Stimulated activated CD8-positive, alpha-beta memory T cell treated with anti-CD3 and anti-CD28 coated beads, Interleukin-4, amount 100 ng/mL, for 4 hours (primary cell): ENCODE measurements around the gene CYYR1.

Experiments used
- DNase-seq, 2 donors: peaks; one replicate each; pipeline ENCODE4 v3.0.0-alpha.2; 2020; ENCODE audit warnings: low read depth in 2 of 2, low spot score in 1 of 2

CYYR1 gene

DNA sequence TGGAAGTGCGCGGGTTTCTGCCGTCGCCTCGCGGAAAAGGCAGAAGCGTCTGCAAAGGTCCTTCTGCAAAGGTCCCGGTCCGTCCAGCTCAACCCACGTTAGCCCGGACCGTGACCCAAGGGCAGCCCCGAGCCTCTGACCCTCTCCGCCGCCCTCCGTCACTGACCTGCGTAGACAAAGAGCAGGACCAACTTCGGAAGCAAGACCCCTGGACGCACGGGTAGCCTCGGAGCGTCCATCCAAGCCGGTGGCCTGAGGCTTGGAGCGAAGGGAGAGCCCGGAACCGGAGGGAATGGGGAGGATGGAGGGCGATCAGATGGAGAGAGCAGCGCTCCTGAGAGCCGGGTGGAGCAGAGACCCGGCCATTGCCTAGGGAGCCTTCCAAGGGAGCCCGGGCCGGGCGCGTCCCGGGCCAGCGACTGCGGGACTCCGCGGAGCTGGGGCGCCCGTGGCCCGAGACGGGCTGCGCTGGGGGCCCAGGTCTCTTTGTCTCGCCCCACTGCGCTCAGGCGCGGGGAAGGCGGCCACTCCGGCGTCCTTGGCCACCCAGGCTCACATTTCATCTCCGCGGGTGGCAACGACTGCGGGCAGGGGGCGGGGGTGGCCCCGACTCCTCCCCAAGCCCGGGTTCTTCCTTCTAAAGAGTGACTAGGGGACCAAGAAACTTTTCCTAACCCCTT, at the start of gene CYYR1:
Gene CYYR1 (minus strand): TSS at position 585 of the 680 bp plus-strand sequence. CDS start 346 bp downstream, at position 239.
- DNase-seq, result no peak

GRCh38 chr21:26617176-26617575, 44.1 kb upstream of the CYYR1 start:
- DNase-seq, result no peak

GRCh38 chr21:26614251-26614650, 41.2 kb upstream of the CYYR1 start:
- DNase-seq, result no peak

- no peak for DNase-seq
Measured at GRCh38 chr21:26599261-26599660, 26.2 kb upstream of the CYYR1 start.

- no peak for DNase-seq
Measured at GRCh38 chr21:26597981-26598380, 24.9 kb upstream of the CYYR1 start.

DNA sequence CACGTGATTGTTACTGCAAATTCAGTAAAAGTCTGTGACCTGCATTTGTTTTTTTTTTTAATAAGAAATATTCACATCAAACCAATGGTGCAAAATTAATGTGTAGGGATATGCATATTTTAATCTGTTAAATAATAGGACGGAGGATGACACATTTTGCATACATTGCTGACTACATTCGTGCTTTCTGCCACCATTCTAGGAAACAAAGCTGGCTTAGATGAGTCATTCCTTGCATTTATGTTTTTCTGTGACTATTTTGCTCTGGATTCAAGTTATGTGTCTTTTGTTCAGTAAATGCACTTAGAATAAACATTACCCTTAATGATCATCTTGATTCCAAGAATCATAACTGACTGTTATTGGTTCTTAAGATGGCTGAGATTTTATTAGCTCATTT, 23.9 kb upstream of the CYYR1 start:
- no peak for DNase-seq

DNA sequence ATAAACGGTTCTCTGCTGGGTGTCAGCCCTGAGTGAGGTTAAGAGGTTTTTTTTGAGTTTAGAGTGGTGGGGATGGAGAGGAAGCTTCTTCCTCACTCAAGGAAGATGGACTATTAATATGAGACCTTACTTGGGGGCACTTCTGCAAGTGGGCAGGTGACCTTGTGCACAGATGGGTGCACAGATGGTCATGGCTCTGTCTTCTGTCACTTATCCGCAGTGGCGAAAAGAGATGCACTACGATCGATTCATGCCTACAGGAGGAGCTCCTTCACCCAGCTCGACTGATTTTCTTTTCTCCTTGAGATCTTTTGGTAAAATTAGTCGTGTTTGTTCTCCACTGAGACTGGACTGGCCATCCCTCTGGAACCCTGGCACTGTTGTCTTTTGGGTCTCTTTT, 22.9 kb upstream of the CYYR1 start:
- no peak for DNase-seq

- DNase-seq, result no peak
Measured at GRCh38 chr21:26593800-26594199, 20.7 kb upstream of the CYYR1 start.

DNA sequence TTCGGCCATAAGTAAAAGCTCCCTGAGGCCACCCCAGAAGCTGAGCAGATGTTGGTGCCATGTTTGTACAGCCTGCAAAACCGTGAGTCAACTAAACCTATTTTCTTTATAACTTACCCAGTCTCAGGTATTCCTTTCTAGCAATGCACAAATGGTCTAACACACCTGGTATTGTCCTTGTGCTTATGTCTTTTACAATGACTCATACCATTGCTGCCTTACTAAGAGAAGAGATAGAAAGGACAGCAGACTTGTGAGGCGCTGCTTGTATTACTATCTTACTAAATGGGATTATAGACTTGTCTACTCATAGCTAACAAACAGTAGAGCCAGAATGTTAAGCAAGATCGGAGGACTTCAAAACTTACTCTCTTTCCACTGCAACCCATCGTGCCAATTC, 18.5 kb upstream of the CYYR1 start:
- DNase-seq, result no peak

DNA sequence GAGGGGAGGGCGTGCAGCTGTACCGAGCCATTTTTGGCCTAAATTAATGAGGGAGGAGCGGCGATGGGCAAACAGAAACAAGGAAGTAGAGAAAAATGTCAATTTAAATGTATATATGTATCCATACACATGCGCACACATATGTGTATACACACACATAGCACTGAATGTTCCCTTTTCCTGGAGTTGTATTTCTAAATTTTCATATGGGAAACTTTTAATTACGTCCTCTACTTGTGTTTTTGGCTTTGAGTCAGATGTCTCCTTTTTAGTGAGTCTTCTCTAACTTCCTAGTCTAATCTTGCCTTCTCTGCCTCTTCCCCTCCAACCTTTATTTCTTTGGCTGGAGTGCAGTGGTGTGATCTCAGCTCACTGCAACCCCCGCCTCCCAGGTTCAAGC, 15.4 kb upstream of the CYYR1 start:
- no peak for DNase-seq

GRCh38 chr21:26587736-26588201, 14.7 kb upstream of the CYYR1 start:
- no peak for DNase-seq

DNA sequence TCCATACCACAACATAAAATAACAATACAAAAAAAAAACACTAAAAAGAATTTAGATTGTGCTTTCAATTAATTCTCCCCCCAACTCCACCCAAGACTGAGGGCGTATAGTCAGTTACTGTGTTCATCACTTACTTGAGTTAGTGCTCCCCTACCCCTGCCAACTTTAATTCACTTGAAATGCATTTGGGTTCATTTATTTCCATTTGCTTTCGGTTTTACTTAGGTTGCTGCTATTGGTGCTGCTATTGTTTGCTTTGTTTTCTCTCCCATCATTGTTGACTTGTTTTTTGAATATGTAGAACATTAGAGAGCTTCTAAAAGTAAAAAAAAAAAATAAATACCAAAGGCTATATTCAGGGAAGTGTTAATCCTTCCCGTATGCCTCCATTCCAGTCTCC, 10.7 kb upstream of the CYYR1 start:
- no peak for DNase-seq

- no peak for DNase-seq
Measured at GRCh38 chr21:26581818-26582217, 8.7 kb upstream of the CYYR1 start.

- no peak for DNase-seq
Measured at GRCh38 chr21:26572076-26572701, 897 bp downstream of the CYYR1 start.

GRCh38 chr21:26570203-26570602, 2.9 kb downstream of the CYYR1 start:
- no peak for DNase-seq

DNA sequence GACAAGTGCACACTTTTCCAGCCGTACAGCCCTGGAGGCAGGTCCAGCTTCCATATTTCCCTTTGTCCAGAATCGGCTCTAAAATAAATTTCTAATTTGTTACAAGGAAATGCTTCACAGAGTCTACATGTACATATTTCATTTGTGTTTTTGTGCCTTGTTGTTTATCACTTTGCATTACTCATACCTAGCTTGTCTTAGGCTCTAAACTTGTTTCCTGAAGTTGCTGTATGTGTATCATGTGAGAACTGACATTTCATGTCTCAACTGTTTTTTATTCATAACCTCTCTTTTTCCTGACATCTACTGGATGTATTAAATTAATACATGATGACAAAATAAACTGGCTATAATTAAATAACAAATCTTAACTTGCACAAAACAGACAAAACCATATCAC, 7.5 kb downstream of the CYYR1 start:
- no peak for DNase-seq

DNA sequence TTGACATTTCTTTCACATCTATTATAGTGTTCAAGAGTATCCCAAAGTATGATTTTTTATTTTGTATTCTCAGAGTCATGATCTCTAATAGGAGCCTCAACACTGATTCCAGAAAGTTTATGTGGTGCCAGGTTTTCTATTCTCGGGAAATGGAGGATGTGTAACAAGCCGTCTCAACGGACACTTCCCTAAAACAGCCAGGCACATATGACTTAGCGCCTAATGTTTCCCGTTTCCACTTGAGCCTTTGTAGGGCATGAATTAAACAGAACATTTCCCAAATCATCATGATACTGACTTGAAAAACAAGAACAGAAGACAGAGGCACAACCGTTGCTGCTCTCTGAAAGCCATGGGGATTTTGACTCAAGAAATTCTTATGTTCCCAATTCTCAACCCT, 8.0 kb downstream of the CYYR1 start:
- DNase-seq, result no peak

DNA sequence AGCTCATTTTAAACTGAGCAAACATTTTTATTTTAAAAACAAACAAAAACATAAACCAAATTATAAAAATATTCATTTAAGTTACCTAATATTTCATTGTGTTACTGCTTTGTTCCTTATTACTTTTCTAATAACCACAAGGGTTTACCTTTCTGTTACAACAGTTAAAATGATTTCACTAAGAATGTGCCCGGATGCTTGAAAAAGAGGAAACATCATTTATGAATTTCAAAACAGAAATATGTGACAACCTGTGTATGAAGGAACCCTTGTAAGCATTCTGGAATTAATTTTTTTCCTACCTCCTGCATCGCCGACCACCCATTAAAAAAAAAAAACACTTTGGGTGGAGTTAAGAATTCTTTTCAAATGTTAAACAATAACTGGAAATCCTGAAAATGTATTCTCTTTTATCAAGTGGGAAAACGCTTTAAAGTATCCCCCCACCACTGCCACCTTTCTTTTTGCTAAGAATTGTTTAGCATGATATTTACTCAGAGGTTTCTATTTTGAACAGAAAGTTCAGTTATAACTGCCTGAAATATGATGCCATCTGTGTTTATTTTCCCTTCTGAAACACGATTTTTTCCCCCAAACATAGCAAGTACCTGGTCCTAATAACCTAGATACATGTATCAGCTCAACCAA, 9.1 kb downstream of the CYYR1 start:
- no peak for DNase-seq

- DNase-seq, result no peak
Measured at GRCh38 chr21:26560612-26561011, 12.5 kb downstream of the CYYR1 start.

DNA sequence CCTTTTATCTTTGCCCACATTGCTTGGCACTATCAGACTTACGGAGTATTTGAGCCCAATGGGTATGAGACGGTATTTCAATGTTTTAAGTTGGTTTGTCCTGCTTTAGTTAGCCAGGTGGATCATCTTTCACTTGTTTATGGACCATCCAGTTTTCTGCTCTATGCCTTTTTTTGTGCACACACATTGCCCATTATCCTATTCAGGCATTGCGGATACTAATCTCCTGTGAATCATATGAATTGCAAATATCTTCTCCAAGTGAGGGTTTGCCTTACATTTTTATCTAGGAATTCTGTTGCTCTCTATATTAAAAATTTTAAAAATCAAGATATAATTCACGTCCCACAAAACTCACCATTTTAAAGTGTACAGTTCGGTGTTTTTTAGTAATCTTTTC, 14.0 kb downstream of the CYYR1 start:
- no peak for DNase-seq

DNA sequence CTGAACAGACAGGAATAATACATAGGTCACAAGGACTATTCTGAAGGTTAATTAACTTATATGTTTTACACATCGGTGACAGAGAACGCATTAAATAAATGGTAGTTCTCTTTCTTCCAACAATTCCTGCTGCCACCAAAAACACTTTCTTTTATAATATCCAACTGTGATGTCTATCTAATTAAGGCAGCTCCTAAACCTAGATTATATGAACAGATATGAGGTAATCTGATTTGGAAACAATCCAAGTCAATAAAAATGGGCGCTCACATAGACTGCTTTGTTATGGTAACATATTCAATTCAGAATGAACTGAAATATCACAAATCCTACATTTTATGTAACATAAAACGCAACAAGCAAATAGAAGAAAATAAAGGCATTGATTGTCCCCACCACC, 16.0 kb downstream of the CYYR1 start:
- no peak for DNase-seq

DNA sequence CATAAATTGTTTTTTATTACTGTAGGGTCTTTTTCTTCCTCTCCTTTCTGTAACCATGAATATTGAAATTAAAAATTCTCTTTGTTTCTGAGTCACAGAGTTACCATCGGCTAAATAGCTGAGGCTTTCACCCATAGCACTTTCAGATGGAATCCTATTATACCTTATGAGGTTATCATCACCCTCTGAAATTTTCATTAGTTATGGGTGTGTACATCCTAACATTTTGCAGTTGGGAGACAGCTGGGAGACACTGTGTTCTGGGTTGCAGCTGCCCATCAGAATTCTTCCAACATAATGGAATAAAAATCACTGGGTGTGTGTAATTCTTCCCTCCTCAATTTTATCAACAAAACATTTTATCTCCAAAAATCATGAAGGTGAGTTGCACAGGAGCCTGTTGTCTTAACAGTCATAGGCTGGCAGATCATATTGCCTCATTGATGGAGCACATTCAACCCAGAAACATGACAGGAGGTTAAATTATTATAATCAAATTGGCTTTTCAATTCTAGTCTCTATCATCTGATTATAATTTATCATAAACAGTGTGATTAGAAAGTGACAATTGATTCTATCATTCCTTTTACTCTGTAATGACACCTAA, 17.4 kb downstream of the CYYR1 start:
- no peak for DNase-seq
